Stimulated activated CD8-positive, alpha-beta memory T cell treated with anti-CD3 and anti-CD28 coated beads, Interleukin-2, amount 100 ng/mL, for 1 hour (primary cell): Measurements from ENCODE around the gene ENAM.
A peak's percentile ranks its signal among the peaks of the same experiment; 100 is the strongest.

Experiments used
- DNase-seq, 2 donors: peaks; one replicate each; pipeline ENCODE4 v3.0.0-alpha.2; 2020; ENCODE audit warnings: low read depth in 2 of 2

Gene ENAM

GRCh38 chr4:70628444-70628843, at the start of gene ENAM:
Gene ENAM, plus strand, starts transcription at chr4:70628744. Its CDS starts 757 bp downstream, at chr4:70629501.
- no peak for DNase-seq

DNA sequence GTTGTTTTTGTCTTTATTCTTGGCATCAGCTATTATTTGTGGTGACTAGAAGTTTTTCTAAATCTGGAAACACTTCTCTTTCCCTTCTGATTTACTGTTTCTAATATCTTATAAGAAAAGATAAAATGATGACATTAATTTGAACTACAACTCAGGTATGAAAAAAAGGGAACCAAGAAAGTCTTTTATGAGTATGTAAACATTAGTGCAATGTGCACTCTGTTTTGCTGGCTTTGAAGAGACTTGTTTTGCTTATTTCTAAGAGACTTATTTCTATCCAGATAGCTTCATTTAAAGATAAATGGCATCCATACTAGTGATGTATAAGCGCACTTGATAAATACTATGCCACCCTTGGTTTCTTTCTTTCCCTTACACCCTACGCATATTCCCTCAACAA, 46.6 kb upstream of the ENAM start:
- DNase-seq = no peak

DNA sequence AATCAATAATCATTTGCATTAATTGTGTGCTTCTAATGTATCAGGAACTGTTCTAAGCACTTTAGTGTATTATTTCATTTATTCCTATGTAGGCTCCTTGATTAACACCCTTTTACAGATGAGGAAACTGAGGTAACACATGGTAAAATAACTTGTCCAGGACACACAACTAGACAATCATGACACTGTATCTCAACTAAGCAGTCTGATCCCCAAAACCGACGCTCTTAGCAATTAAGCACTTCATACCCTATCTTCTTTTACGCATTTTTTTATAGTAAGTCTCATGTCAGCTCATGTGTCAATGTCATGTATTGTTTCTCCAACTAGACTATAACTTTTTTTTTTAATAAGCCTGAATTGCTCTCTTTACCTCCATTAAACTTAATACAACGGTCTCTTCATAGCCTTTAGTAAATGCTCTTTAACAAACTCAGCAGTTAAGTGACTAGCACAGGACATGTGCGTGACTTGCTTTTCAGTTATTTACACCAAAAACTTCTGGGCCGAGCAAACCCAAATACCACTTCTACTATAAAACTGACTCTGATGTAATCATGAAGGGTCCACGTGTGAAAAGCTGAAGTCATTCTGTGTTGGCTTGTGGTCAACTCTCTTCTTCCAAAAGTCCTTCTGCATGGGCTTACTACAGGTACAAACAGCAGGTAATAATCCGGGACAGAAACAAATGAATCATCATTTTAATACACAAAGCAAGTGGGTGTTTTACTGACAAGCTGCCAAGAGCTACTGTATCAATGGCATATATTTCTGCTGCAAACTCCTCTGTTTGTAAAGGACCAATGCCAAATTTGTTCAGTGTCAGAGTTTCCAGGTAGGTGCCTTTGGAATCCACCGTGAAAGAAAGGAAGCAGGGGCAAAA, 44.4 kb upstream of the ENAM start:
- no peak for DNase-seq

DNA sequence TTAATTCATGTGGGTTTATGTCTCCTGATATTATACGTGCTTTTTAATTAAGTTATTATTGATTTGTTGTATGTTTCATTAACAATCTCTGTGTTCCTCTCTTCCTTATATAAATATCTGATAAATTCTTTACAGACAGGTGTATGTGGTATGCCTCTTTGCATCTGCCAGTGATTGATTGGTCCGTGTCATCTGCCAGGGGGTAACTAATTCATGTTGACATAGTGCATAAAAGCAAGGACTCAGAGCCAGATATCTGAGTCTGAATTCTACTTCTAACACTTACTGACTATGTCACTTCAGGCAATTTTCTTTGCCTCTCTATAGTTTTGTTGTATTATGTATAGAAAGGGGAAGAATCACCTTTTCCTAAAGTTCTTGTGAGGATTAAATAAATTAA, 41.7 kb upstream of the ENAM start:
- no peak for DNase-seq

- DNase-seq = no peak
Observed at GRCh38 chr4:70589785-70590184, 38.8 kb upstream of the ENAM start.

GRCh38 chr4:70591955-70592582, 36.5 kb upstream of the ENAM start, which contains the start of gene AMBN:
Gene AMBN, plus strand, starts transcription at chr4:70592256. Its CDS starts 103 bp downstream, at chr4:70592359.
- DNase-seq = no peak

GRCh38 chr4:70594196-70594595, 34.3 kb upstream of the ENAM start:
- no peak for DNase-seq

GRCh38 chr4:70600305-70600704, 28.2 kb upstream of the ENAM start:
- DNase-seq = no peak

GRCh38 chr4:70600977-70601376, 27.6 kb upstream of the ENAM start:
- DNase-seq = no peak

DNA sequence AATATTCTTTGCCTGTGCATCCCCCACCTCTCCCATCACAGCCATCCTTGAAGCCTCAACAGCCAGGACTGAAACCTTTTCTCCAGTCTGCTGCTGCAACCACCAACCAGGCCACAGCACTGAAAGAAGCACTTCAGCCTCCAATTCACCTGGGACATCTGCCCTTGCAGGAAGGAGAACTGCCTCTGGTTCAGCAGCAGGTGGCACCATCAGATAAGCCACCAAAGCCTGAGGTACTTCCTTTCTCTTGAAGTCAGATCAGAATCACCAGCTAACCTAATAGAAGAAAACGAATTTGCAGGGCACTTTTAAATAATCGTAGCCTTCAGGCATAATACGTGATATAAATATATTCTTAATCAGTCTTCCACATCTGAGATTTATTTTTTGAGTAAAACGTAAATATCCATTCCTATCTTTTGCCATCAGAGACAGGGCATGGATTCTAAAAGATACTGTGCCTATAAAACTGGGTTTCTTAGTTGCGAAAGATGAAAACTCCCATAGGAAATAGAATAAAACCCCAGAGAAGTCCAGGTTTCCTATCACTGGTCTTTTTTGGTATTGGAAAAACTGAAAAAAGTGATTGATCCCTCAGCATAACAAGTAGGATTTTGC, 27.0 kb upstream of the ENAM start:
- DNase-seq = peak; percentile 27 to 35

GRCh38 chr4:70603856-70604255, 24.7 kb upstream of the ENAM start:
- DNase-seq = no peak

DNA sequence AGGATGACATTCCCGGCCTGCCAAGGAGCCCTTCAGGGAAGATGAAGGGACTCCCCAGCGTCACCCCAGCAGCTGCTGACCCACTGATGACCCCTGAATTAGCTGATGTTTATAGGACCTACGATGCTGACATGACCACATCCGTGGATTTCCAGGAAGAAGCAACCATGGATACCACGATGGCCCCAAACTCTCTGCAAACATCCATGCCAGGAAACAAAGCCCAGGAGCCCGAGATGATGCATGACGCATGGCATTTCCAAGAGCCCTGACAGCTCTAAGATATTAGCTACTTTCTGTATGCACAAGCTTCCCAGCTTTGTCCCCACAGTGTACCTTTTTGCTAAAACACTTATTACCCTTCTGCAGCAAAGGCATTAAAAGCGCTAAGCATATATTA, 22.1 kb upstream of the ENAM start:
- DNase-seq = no peak

- DNase-seq = no peak
Observed at GRCh38 chr4:70607334-70607853, 21.1 kb upstream of the ENAM start.

DNA sequence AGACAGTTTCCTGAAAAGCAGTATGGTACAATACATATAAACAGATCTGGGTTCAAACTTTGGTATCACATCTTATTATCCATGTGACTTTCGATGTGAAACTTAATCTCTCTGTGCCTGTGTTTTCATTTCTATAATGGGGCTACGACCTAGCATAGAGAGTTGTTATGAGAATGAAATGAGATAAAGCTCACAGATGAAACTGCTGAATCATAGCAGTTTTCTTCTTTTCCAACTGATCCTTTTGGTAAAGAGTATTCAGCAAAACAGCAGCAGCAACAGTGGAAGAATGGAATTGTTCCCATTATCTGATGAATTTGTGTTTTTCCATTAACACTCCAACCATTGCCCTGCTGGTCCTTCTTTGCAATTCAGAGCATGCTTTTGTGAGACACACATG, 20.2 kb upstream of the ENAM start:
- no peak for DNase-seq

- no peak for DNase-seq
Observed at GRCh38 chr4:70613306-70614183, 15.0 kb upstream of the ENAM start.

DNA sequence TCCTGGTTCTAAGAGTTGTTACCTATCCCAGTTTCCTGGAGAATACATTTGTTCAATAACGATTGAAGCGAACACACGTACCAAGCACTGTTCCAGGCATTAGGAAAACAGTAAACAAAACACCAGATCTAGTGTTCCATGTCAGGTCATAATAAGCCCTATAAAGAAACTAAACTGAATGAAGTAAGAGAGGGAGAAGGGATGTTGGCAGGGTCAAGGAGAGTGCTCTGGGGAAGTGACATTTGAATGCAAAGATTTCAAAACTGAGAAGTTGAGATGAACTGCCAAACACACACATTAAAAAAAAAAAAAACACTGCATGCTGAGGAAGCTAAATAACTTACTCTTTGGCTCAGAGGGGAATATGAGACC, 14.4 kb upstream of the ENAM start:
- DNase-seq = no peak

GRCh38 chr4:70619288-70619687, 9.3 kb upstream of the ENAM start:
- DNase-seq = no peak

- no peak for DNase-seq
Observed at GRCh38 chr4:70619778-70620177, 8.8 kb upstream of the ENAM start.

GRCh38 chr4:70623323-70623722, 5.2 kb upstream of the ENAM start:
- DNase-seq = no peak

DNA sequence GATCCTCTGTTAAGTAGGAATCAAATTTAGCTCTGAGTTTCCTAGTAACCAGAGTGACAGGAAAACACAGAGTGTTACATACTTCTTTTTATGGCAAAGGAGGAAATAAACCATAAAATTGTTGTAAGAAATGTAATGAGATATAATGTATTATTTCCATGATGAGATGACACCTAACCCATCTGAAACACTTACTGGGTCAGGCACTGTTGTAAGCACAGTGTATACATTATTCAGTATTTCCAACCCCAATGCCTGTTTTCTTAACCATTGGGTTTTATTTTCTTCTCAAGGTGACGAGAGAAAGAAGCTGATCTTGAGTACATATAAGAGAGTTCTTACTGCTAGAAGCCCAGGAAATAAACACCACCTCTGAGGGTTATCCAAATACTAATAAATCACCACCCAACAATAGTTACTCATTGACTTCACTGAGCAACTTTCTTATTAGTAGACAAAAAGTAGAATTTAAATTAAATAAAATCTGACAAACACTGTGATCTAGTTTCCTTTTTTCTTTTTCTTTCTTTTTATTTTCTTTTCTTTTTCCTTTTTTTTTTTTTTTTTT, 4.2 kb upstream of the ENAM start:
- DNase-seq = no peak

GRCh38 chr4:70627620-70628019, 924 bp upstream of the ENAM start:
- DNase-seq = no peak
